Upper lobe of left lung (tissue), 4 donors: ENCODE measurements around the gene GPC5.

Experiments used
- EP300 ChIP-seq, 4 donors: sonication (generic); formaldehyde crosslinking; IDR thresholded peaks; one replicate each; pipeline ENCODE4 v1.5.1; 2017; ENCODE audit warnings: antibody characterized with exemption in 4 of 4, control low read depth in 2 of 4
- POLR2A ChIP-seq, 4 donors: fragments of 450-650 bp; IDR thresholded peaks; one replicate each; pipeline ENCODE4 v1.5.1; 2016 to 2017; ENCODE audit warnings: antibody characterized with exemption in 4 of 4, mild to moderate bottlenecking in 2 of 4
- POLR2AphosphoS5 ChIP-seq, 2 donors: sonication (generic); formaldehyde crosslinking; IDR thresholded peaks; one replicate each; pipeline ENCODE4 v1.5.1; 2017; ENCODE audit warnings: antibody characterized with exemption in 2 of 2
- TF ChIP-seq, protein P1 (sequence below), 6 experiments: fragments of 450-650 bp in 4 of 6; fragments of 200-600 bp in 2 of 6; sonication (generic) in 2 of 6; IDR thresholded peaks; one replicate each; pipeline ENCODE4 v1.5.1; 2016 to 2019; ENCODE audit warnings: antibody characterized with exemption in 6 of 6

DNA sequence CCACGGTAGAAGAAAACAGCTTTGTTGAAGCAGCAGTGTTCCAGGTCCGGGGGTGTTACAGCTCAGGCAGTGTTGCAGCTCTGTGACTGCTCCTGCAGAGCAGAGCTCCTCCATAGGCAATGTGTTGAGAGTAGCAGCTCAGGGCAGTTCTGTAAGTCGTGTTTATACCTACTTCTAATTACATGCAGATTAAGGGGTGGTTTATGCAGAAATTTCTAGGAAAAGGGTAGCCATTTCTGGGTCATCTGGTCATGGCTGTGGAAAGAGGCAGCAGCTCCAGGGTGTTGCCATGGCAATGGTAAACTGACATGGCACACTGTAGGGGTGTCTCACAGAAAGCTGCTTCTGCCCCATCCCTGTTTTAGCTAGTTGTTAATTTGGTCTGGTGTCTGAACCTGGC lies 316.4 kb downstream of the GPC5 start:
- TF ChIP-seq POLR2A (IDR thresholded peaks at IDR 0.05) = no peak
- TF ChIP-seq, protein P1, sequence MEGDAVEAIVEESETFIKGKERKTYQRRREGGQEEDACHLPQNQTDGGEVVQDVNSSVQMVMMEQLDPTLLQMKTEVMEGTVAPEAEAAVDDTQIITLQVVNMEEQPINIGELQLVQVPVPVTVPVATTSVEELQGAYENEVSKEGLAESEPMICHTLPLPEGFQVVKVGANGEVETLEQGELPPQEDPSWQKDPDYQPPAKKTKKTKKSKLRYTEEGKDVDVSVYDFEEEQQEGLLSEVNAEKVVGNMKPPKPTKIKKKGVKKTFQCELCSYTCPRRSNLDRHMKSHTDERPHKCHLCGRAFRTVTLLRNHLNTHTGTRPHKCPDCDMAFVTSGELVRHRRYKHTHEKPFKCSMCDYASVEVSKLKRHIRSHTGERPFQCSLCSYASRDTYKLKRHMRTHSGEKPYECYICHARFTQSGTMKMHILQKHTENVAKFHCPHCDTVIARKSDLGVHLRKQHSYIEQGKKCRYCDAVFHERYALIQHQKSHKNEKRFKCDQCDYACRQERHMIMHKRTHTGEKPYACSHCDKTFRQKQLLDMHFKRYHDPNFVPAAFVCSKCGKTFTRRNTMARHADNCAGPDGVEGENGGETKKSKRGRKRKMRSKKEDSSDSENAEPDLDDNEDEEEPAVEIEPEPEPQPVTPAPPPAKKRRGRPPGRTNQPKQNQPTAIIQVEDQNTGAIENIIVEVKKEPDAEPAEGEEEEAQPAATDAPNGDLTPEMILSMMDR (IDR thresholded peaks at IDR 0.05) = no peak
- TF ChIP-seq POLR2AphosphoS5 (IDR thresholded peaks at IDR 0.05) = no peak
- no peak for TF ChIP-seq EP300 (IDR thresholded peaks at IDR 0.05)
